ENCODE results near the gene ZNF723.

DNA sequence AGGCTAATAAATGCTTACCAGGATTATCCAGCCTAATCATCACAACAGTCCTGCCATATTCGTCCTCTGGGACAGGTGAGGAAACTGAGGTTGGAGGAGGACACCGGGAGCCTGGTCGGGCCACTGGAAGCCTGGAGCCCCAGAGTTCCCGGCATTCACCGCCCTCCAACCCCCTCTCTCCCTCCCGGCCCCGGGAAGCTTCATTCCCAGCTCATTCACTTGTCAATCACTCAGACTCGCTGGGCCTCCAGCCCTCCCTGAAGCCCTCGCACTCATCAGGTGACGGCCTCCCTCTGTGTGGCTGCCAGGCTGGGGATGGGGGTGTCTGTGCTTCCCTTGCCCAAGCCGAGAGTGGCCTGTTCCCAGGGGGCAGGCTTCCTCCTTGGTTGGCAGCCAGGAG is 25.7 kb upstream of the ZNF723 start:
- TF ChIP-seq POLR2A (IDR thresholded peaks at IDR 0.05; ENCODE audit: low read length): no peak
- no peak for TF ChIP-seq GATA1 (IDR thresholded peaks at IDR 0.05; ENCODE audit: low read depth, low read length)

Data from erythroblast (primary cell).